ENCODE results near the gene RTCA. TPM values are rescaled to one million over a fixed set of nuclear protein-coding genes. Genes with fewer than 3 reads are reported as not detected.

Gene RTCA
- total RNA-seq, 2 experiments from 2014 or later = 62.1 to 67.1 TPM

DNA sequence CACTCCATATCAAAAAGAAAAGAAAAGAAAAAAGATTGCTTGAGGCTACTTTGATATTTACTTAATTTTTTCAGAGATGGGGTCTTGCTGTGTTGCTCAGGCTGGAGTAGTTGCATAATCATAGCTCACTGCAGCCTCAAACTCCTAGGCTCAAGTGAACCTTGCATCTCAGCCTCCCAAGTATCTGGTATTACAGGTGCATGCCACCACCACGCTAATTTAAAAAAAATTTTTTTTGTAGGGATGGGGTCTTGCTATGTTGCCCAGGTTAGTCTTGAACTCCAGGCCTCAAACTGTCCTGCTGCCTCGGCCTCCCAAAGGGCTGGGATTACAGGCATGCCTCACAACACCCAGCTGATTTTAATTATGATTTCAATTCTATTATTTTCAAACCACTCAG lies 38.2 kb downstream of the RTCA start:
- H3K36me3 ChIP-seq (ENCODE audit: insufficient read depth, low read length) = no peaks in the 10 kb centered on the region
- ChIA-PET POLR2A (no interaction called here), CTCF (no interaction called here)
- peaks cover 4% of the 10 kb centered on the region for H3K4me1 ChIP-seq (ENCODE audit: insufficient read depth, low read length)
- no peaks in the 10 kb centered on the region for H3K27me3 ChIP-seq (ENCODE audit: control insufficient read depth in 1 of 2, insufficient read depth in 2 of 2, low read length in 2 of 2)
- no peaks in the 10 kb centered on the region for H3K27me3 Mint-ChIP-seq
- H3K9me3 Mint-ChIP-seq = no peaks in the 10 kb centered on the region
- no peak overlapping the region for H3K27ac Mint-ChIP-seq
- peaks cover 14% of the 10 kb centered on the region for H3K4me1 Mint-ChIP-seq (ENCODE audit: low read depth)
- no peak for ATAC-seq (ENCODE audit: poor library complexity)
- intact Hi-C loops (cut with DNase I, micrococcal nuclease) = no loop called here
- H3K36me3 Mint-ChIP-seq (ENCODE audit: low read depth) = no peaks in the 10 kb centered on the region
- H3K4me3 Mint-ChIP-seq = no peak overlapping the region
- no peak for DNase-seq
- H3K9me3 ChIP-seq (ENCODE audit: control insufficient read depth in 1 of 2, insufficient read depth in 1 of 2, low read length in 2 of 2) = peaks cover 0 to under 1% of the 10 kb centered on the region in 2 experiments
- H3K27ac ChIP-seq (ENCODE audit: low read depth in 1 of 2, low read length in 2 of 2) = no peak overlapping the region
- no peak overlapping the region for H3K4me3 ChIP-seq (ENCODE audit: low read length)
- TF ChIP-seq, protein P1, sequence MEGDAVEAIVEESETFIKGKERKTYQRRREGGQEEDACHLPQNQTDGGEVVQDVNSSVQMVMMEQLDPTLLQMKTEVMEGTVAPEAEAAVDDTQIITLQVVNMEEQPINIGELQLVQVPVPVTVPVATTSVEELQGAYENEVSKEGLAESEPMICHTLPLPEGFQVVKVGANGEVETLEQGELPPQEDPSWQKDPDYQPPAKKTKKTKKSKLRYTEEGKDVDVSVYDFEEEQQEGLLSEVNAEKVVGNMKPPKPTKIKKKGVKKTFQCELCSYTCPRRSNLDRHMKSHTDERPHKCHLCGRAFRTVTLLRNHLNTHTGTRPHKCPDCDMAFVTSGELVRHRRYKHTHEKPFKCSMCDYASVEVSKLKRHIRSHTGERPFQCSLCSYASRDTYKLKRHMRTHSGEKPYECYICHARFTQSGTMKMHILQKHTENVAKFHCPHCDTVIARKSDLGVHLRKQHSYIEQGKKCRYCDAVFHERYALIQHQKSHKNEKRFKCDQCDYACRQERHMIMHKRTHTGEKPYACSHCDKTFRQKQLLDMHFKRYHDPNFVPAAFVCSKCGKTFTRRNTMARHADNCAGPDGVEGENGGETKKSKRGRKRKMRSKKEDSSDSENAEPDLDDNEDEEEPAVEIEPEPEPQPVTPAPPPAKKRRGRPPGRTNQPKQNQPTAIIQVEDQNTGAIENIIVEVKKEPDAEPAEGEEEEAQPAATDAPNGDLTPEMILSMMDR (IDR thresholded peaks at IDR 0.05) = no peak

GRCh38 chr1:100304921-100305320 lies 38.9 kb downstream of the RTCA start:
- Mint-ChIP-seq H3K4me3 (no peak overlapping the region), H3K9me3 (peaks cover 1% of the 10 kb centered on the region), H3K27me3 (no peaks in the 10 kb centered on the region), H3K36me3 (ENCODE audit: low read depth) (no peaks in the 10 kb centered on the region), H3K27ac (no peak overlapping the region), H3K4me1 (ENCODE audit: low read depth) (peaks cover 14% of the 10 kb centered on the region)
- no peaks in the 10 kb centered on the region for H3K36me3 ChIP-seq (ENCODE audit: insufficient read depth, low read length)
- POLR2A ChIA-PET = no interaction called here
- peaks cover 4% of the 10 kb centered on the region for H3K4me1 ChIP-seq (ENCODE audit: insufficient read depth, low read length)
- DNase-seq (no peak), ATAC-seq (ENCODE audit: poor library complexity) (no peak)
- H3K27me3 ChIP-seq (ENCODE audit: control insufficient read depth in 1 of 2, insufficient read depth in 2 of 2, low read length in 2 of 2) = no peaks in the 10 kb centered on the region
- no peak overlapping the region for H3K27ac ChIP-seq (ENCODE audit: low read depth in 1 of 2, low read length in 2 of 2)
- H3K4me3 ChIP-seq (ENCODE audit: low read length) = no peak overlapping the region
- peaks cover 0 to 5% of the 10 kb centered on the region in 2 experiments for H3K9me3 ChIP-seq (ENCODE audit: control insufficient read depth in 1 of 2, insufficient read depth in 1 of 2, low read length in 2 of 2)
- intact Hi-C loops (cut with DNase I, micrococcal nuclease) = no loop called here
- TF ChIP-seq, protein P1 (IDR thresholded peaks at IDR 0.05) = no peak
- CTCF ChIA-PET = no interaction called here

DNA sequence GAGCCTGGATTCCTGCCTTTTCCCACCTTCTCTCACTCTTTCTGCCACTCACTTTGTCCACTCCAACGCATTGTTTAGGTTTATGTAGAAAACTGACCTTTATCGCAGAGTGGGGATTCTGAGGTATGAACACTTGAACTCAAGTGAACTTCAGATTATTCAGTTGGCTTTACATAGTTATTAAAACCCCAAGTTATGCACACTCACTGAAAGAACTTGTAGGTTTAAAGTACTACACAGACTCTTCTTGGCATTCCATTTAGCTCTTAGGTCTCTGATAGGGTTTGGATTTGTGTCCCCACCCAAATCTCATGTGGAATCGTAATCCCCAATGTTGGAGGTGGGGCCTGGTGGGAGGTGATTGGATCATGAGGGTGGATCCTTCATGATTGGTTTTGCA lies 39.9 kb downstream of the RTCA start:
- no peak overlapping the region for H3K4me3 Mint-ChIP-seq
- H3K27ac ChIP-seq (ENCODE audit: low read depth in 1 of 2, low read length in 2 of 2) = no peak overlapping the region
- DNase-seq = no peak
- peaks cover 14% of the 10 kb centered on the region for H3K4me1 Mint-ChIP-seq (ENCODE audit: low read depth)
- H3K9me3 Mint-ChIP-seq = peaks cover 3% of the 10 kb centered on the region
- no peak overlapping the region for H3K27ac Mint-ChIP-seq
- no peaks in the 10 kb centered on the region for H3K27me3 Mint-ChIP-seq
- CTCF ChIA-PET = no interaction called here
- H3K36me3 ChIP-seq (ENCODE audit: insufficient read depth, low read length) = no peaks in the 10 kb centered on the region
- POLR2A ChIA-PET = no interaction called here
- intact Hi-C loops (cut with DNase I, micrococcal nuclease) = no loop called here
- H3K9me3 ChIP-seq (ENCODE audit: control insufficient read depth in 1 of 2, insufficient read depth in 1 of 2, low read length in 2 of 2) = peaks cover 0 to 5% of the 10 kb centered on the region in 2 experiments
- TF ChIP-seq, protein P1 (IDR thresholded peaks at IDR 0.05) = no peak
- no peaks in the 10 kb centered on the region for H3K36me3 Mint-ChIP-seq (ENCODE audit: low read depth)
- H3K4me3 ChIP-seq (ENCODE audit: low read length) = no peak overlapping the region
- H3K27me3 ChIP-seq (ENCODE audit: control insufficient read depth in 1 of 2, insufficient read depth in 2 of 2, low read length in 2 of 2) = no peaks in the 10 kb centered on the region
- peaks cover 4% of the 10 kb centered on the region for H3K4me1 ChIP-seq (ENCODE audit: insufficient read depth, low read length)
- ATAC-seq (ENCODE audit: poor library complexity) = no peak

Measured in CD4-positive, alpha-beta T cell (primary cell).